GM12878 (cell line): ENCODE measurements around the gene GMDS. TPM values are rescaled to one million over a fixed set of nuclear protein-coding genes. Genes with fewer than 3 reads are reported as not detected.

Source experiments
- ATAC-seq: fragments of 200-7000 bp; cut with Tn5 transposase; 3 replicates; pipeline ENCODE4 v1.9.1; 2020; ENCODE audit warnings: mild to moderate bottlenecking, moderate library complexity
- BruUV-seq: library from RNA; stranded (reverse); fragments of 400-500 nt; replicated peaks from 2 replicates; lab custom pipeline; 2021; lab: Mats Ljungman, UMichigan
- CTCF ChIA-PET: fragments of 300-600 bp; sonication (Branson Sonifier 250); formaldehyde crosslinking; extraction: SDS; loops from one replicate; lab custom pipeline; 2021; ENCODE audit warnings: inconsistent platforms; lab: Yijun Ruan, JAX
- POLR2A ChIA-PET: fragments of 350-600 bp; formaldehyde crosslinking; extraction: SDS; loops from one replicate; lab custom pipeline; 2021; ENCODE audit warnings: inconsistent platforms; lab: Charles Lee
- RAD21 ChIA-PET: fragments of 300-600 bp; sonication (Branson Sonifier 250); formaldehyde crosslinking; loops from one replicate; lab custom pipeline; 2023; ENCODE audit warnings: antibody characterized with exemption; ENCODE audit not compliant: unreplicated experiment; lab: Charles Lee
- SMC1A ChIA-PET: fragments of 300-600 bp; sonication (Branson Sonifier 250); formaldehyde crosslinking; loops from one replicate; lab custom pipeline; 2023; ENCODE audit not compliant: unreplicated experiment, uncharacterized antibody; lab: Charles Lee
- DNase-seq: peaks from one replicate; pipeline ENCODE4 v3.0.0-alpha.2; 2011; ENCODE audit warnings: low read depth, low spot score
- FAIRE-seq: peaks from 3 replicates; lab custom pipeline; 2011; peaks lifted over from hg19 to GRCh38; lab: Jason Lieb, UNC
- H2AFZ ChIP-seq: 2 replicates; pipeline ENCODE4 v1.6.0; 2011; ENCODE audit warnings: low read depth, low read length, control low read depth; ENCODE audit not compliant: control insufficient read depth
- H3K27ac ChIP-seq: 2 replicates; pipeline ENCODE4 v1.5.1; 2011; ENCODE audit warnings: control low read depth; ENCODE audit not compliant: control insufficient read depth, insufficient read depth
- H3K27me3 ChIP-seq, 2 experiments: replicated peaks in 1 of 2; 2 replicates each; pipeline versions ENCODE4 v1.6.0 to v1.6.1; 2011; ENCODE audit warnings: low read length in 1 of 2; ENCODE audit not compliant: control insufficient read depth in 2 of 2, insufficient read depth in 2 of 2
- H3K36me3 ChIP-seq, 2 experiments: 2 replicates each; pipeline ENCODE4 v1.5.1; 2011; ENCODE audit warnings: low read length in 1 of 2; ENCODE audit not compliant: control insufficient read depth in 2 of 2, insufficient read depth in 2 of 2
- H3K4me1 ChIP-seq: 2 replicates; pipeline ENCODE4 v1.6.1; 2011; ENCODE audit warnings: mild to moderate bottlenecking, low read length, moderate library complexity, mixed read lengths; ENCODE audit not compliant: control insufficient read depth, insufficient read depth
- H3K4me2 ChIP-seq: 2 replicates; pipeline ENCODE4 v1.6.0; 2011; ENCODE audit warnings: control low read depth; ENCODE audit not compliant: control insufficient read depth, insufficient read depth
- H3K4me3 ChIP-seq: fragments of 200-600 bp; sonication (generic); 2 replicates; pipeline ENCODE4 v1.5.1; 2016
- H3K79me2 ChIP-seq: 2 replicates; pipeline ENCODE4 v1.6.0; 2011; ENCODE audit warnings: low read length; ENCODE audit not compliant: control insufficient read depth, insufficient read depth
- H3K9ac ChIP-seq: 2 replicates; pipeline ENCODE4 v1.8.0; 2011; ENCODE audit warnings: low read length, control low read depth, mixed read lengths; ENCODE audit not compliant: control insufficient read depth, insufficient read depth
- H3K9me3 ChIP-seq: replicated peaks from 3 replicates; pipeline ENCODE4 v1.5.1; 2011; ENCODE audit warnings: mild to moderate bottlenecking, low read length; ENCODE audit not compliant: control insufficient read depth, insufficient read depth
- H4K20me1 ChIP-seq: 2 replicates; pipeline ENCODE4 v1.6.0; 2011; ENCODE audit not compliant: control insufficient read depth, insufficient read depth
- BCLAF1 ChIP-seq: fragments of 450-650 bp; IDR thresholded peaks from 2 replicates; pipeline ENCODE4 v1.6.1; 2017; ENCODE audit warnings: antibody characterized with exemption, mild to moderate bottlenecking, moderate library complexity
- FOS ChIP-seq: IDR thresholded peaks from 3 replicates; pipeline ENCODE4 v1.6.1; 2011; ENCODE audit warnings: borderline replicate concordance; ENCODE audit not compliant: insufficient read length; ENCODE audit errors: extremely low read depth
- GABPA ChIP-seq: IDR thresholded peaks from 2 replicates; pipeline ENCODE4 v1.6.1; 2014; ENCODE audit warnings: antibody characterized with exemption, low read depth, mild to moderate bottlenecking, inconsistent platforms
- NBN ChIP-seq: fragments of 450-650 bp; IDR thresholded peaks from 2 replicates; pipeline ENCODE4 v1.6.1; 2016
- NFIC ChIP-seq: IDR thresholded peaks from 2 replicates; pipeline ENCODE4 v1.6.1; 2012; ENCODE audit warnings: low read depth, mild to moderate bottlenecking, inconsistent platforms, low read length, moderate library complexity
- NR2C1 ChIP-seq: fragments of 450-650 bp; IDR thresholded peaks from 2 replicates; pipeline ENCODE4 v1.6.1; 2017; ENCODE audit warnings: antibody characterized with exemption, mild to moderate bottlenecking, moderate library complexity
- SIX5 ChIP-seq: IDR thresholded peaks from 2 replicates; pipeline ENCODE4 v1.6.1; 2011; ENCODE audit warnings: mild to moderate bottlenecking, low read depth, low read length, moderate library complexity; ENCODE audit not compliant: severe bottlenecking
- SKIL ChIP-seq: fragments of 450-650 bp; IDR thresholded peaks from 2 replicates; pipeline ENCODE4 v1.6.1; 2017; ENCODE audit warnings: mild to moderate bottlenecking, low read depth, inconsistent platforms; ENCODE audit not compliant: poor library complexity, severe bottlenecking
- SRF ChIP-seq, 2 experiments: IDR thresholded peaks; 2 replicates each; pipeline ENCODE4 v1.6.1; 2011; ENCODE audit warnings: low read depth in 2 of 2, low read length in 2 of 2, mild to moderate bottlenecking in 1 of 2, moderate library complexity in 1 of 2
- ZBTB4 ChIP-seq: fragments of 450-650 bp; formaldehyde crosslinking; IDR thresholded peaks from 2 replicates; pipeline ENCODE4 v1.4.0; 2022; ENCODE audit warnings: mild to moderate bottlenecking, moderate library complexity
- ZSCAN29 ChIP-seq: fragments of 450-650 bp; IDR thresholded peaks from 2 replicates; pipeline ENCODE4 v1.6.1; 2017; ENCODE audit warnings: mild to moderate bottlenecking, moderate library complexity
- WGBS: methylation state at CpG from one replicate; pipeline ENCODE4 v1.1.6; 2016; ENCODE audit warnings: low lambda C conversion rate; ENCODE audit not compliant: insufficient replicate concordance, insufficient coverage; ENCODE audit errors: missing lambda C conversion rate; 5-methylcytosine and 5-hydroxymethylcytosine counted together
- in situ Hi-C: fragments of 300-500 bp; cut with MboI; formaldehyde crosslinking; loops from 9 replicates; pipeline ENCODE4 v1.14.3; 2018; ENCODE audit warnings: mixed read lengths
- intact Hi-C: fragments of 100-400 bp; cut with micrococcal nuclease; formaldehyde crosslinking; loops from one replicate; pipeline ENCODE4 v1.14.2; 2022; ENCODE audit not compliant: unreplicated experiment
- polyA plus RNA-seq, 11 experiments: library from polyadenylated mRNA; depleted of rRNA in 4 of 11; unstranded in 6 of 11; stranded (reverse) in 5 of 11; fragments of >200 nt; fragmentation: Nextera tagmentation in 4 of 11; fragmentation: Illumina TruSeq in 1 of 11; extraction: Ambion mirVana in 4 of 11; extraction: Trizol in 1 of 11; gene quantifications; 1 replicate in 1 of 11; 2 replicates in 10 of 11; pipeline versions ENCODE4 v1.2.1 to v1.2.3, GENCODE V29; 2011 to 2016; ENCODE audit warnings: inconsistent platforms in 2 of 11, missing spikeins in 2 of 11, low read depth in 1 of 11
- total RNA-seq, 4 experiments: library from RNA; depleted of rRNA in 3 of 4; stranded (reverse); fragments of >200 nt in 3 of 4; fragmentation: Illumina TruSeq in 1 of 4; extraction: Trizol in 1 of 4; gene quantifications; 2 replicates each; pipeline versions ENCODE4 v1.2.1 to v1.2.3, GENCODE V29; 2013 to 2021

GMDS gene
- total and polyA plus RNA-seq, 10 of the 15 experiments (the other 5 are each of a cell fraction or from before 2014, with no cell fraction given): 0.61 to 53.8 (median 29.3) TPM

- BruUV-seq: no TSS peak
- intact Hi-C loops: no loop called here
- H3K27me3 ChIP-seq: no peaks in the 10 kb centered on the region
- ChIA-PET SMC1A (interaction anchor here (0.9 kb wide), 1 partner anchor 22 kb away, joined by 3 read pairs; no protein-coding TSS in a partner anchor), CTCF (interaction anchor here (1.9 kb wide), 1 partner anchor 94 kb away, joined by 5 read pairs; no protein-coding TSS in a partner anchor), RAD21 (interaction anchor here (1.4 kb wide), 1 partner anchor 11 kb away, joined by 3 read pairs; no protein-coding TSS in a partner anchor), POLR2A (interaction anchor here (0.6 to 0.7 kb wide), 3 partner anchors 10 to 1338 kb away, joined by 3 to 4 read pairs (median 4); no protein-coding TSS in a partner anchor)
- in situ Hi-C loops: no loop called here
- no peaks in the 10 kb centered on the region for H3K4me1 ChIP-seq
- H4K20me1 ChIP-seq: no peaks in the 10 kb centered on the region
- H3K27ac ChIP-seq: no peak overlapping the region
- H3K9me3 ChIP-seq: no peaks in the 10 kb centered on the region; the same call in 2 of the 3 replicates
- WGBS: 84% methylated on average over 5 of the region's 5 CpGs
- no peak overlapping the region for H3K4me2 ChIP-seq
- FAIRE-seq (no peak), DNase-seq (no peak), ATAC-seq (no peak)
- no peak overlapping the region for H3K4me3 ChIP-seq
- H3K9ac ChIP-seq: no peak overlapping the region
- no peak for TF ChIP-seq FOS
- TF ChIP-seq ZSCAN29: no peak
- TF ChIP-seq ZBTB4 (CRISPR knock-in tag): no peak
- no peak for TF ChIP-seq NFIC
- no peak for TF ChIP-seq NR2C1
- TF ChIP-seq SIX5: no peak
- no peak for TF ChIP-seq BCLAF1
- TF ChIP-seq NBN: no peak
- TF ChIP-seq SRF (IDR thresholded peaks at IDR 0.05; ENCODE audit: low read depth in 2 of 2, low read length in 2 of 2): no peak
- TF ChIP-seq GABPA: no peak
- no peak for TF ChIP-seq SKIL
- H3K79me2 ChIP-seq: no peaks in the 10 kb centered on the region
- no peak overlapping the region for H2AFZ ChIP-seq
- no peaks in the 10 kb centered on the region for H3K36me3 ChIP-seq
Observed at GRCh38 chr6:2259574-2259973, 14.2 kb upstream of the GMDS start.
